ENCODE results near the gene DDX25.
"Not testable (repeated sequence)": the region's sequence is repeated elsewhere in the genome, so short reads cannot be mapped to it uniquely, and the experiment has no call there.

Gene DDX25

GRCh38 chr11:125903711-125904659 is at the start of gene DDX25:
Gene DDX25, plus strand, starts transcription at chr11:125904508. Its CDS starts 10 bp downstream, at chr11:125904518.
- no peak within 1 kb of the TSS; the same call in 1 of the 2 replicates for H3K4me3 ChIP-seq (ENCODE audit: low read depth, low read length)
- TF ChIP-seq, protein P1, sequence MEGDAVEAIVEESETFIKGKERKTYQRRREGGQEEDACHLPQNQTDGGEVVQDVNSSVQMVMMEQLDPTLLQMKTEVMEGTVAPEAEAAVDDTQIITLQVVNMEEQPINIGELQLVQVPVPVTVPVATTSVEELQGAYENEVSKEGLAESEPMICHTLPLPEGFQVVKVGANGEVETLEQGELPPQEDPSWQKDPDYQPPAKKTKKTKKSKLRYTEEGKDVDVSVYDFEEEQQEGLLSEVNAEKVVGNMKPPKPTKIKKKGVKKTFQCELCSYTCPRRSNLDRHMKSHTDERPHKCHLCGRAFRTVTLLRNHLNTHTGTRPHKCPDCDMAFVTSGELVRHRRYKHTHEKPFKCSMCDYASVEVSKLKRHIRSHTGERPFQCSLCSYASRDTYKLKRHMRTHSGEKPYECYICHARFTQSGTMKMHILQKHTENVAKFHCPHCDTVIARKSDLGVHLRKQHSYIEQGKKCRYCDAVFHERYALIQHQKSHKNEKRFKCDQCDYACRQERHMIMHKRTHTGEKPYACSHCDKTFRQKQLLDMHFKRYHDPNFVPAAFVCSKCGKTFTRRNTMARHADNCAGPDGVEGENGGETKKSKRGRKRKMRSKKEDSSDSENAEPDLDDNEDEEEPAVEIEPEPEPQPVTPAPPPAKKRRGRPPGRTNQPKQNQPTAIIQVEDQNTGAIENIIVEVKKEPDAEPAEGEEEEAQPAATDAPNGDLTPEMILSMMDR (IDR thresholded peaks at IDR 0.05; ENCODE audit: low read depth, low read length, missing control alignments), result no peak
- DNase-seq (ENCODE audit: low read depth), result no peak

DNA sequence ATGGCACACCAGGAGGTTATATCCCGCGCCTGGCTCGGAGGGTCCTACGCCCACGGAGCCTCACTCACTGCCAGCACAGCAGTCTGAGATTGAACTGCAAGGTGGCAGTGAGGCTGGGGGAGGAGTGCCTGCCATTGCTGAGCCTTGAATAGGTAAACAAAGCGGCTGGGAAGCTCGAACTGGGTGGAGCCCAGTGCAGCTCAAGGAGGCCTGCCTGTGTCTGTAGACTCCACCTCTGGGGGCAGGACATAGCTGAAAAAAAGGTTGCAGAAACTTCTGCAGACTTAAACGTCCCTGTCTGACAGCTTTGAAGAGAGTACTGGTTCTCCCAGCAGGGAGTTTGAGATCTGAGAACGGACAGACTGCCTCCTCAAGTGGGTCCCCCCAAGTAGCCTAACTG is 46.6 kb upstream of the DDX25 start:
- not testable (repeated sequence) for H3K4me3 ChIP-seq (ENCODE audit: low read depth, low read length); DNase-seq (ENCODE audit: low read depth)

GRCh38 chr11:125862786-125863185 is 41.5 kb upstream of the DDX25 start:
- not testable (repeated sequence) for H3K4me3 ChIP-seq (ENCODE audit: low read depth, low read length); DNase-seq (ENCODE audit: low read depth)

GRCh38 chr11:125865354-125865753 is 39.0 kb upstream of the DDX25 start:
- DNase-seq (ENCODE audit: low read depth); H3K4me3 ChIP-seq (ENCODE audit: low read depth, low read length): not testable (repeated sequence)

- no peak for DNase-seq (ENCODE audit: low read depth)
- TF ChIP-seq, protein P1 (IDR thresholded peaks at IDR 0.05; ENCODE audit: low read depth, low read length, missing control alignments), result no peak
- no peak overlapping the region for H3K4me3 ChIP-seq (ENCODE audit: low read depth, low read length)
These were observed 34.8 kb upstream of the DDX25 start for GRCh38 chr11:125869521-125869920.

- TF ChIP-seq, protein P1 (IDR thresholded peaks at IDR 0.05; ENCODE audit: low read depth, low read length, missing control alignments), result peak; percentile 47
- H3K4me3 ChIP-seq (ENCODE audit: low read depth, low read length), result no peak overlapping the region
- no peak for DNase-seq (ENCODE audit: low read depth)
These were observed 32.7 kb upstream of the DDX25 start for GRCh38 chr11:125871391-125872137.

DNA sequence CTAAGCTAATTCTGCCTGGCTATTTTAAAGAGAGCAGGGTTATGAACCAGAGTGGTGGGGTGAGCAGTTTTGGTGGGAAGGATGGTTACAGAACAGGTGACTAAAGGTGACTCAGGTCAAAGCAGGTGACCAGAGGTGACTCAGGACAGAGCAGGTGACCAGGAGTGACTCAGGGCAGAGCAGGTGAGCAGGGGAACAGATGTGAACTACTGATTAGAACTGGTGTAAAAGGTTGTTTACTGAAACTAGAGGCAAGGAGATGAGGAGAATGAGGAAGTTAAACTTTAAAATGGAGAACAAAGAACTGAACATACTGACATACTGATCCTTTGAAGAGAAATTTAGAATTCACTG is 32.2 kb upstream of the DDX25 start:
- DNase-seq (ENCODE audit: low read depth), result no peak
- no peak overlapping the region for H3K4me3 ChIP-seq (ENCODE audit: low read depth, low read length)
- TF ChIP-seq, protein P1 (IDR thresholded peaks at IDR 0.05; ENCODE audit: low read depth, low read length, missing control alignments), result no peak

DNA sequence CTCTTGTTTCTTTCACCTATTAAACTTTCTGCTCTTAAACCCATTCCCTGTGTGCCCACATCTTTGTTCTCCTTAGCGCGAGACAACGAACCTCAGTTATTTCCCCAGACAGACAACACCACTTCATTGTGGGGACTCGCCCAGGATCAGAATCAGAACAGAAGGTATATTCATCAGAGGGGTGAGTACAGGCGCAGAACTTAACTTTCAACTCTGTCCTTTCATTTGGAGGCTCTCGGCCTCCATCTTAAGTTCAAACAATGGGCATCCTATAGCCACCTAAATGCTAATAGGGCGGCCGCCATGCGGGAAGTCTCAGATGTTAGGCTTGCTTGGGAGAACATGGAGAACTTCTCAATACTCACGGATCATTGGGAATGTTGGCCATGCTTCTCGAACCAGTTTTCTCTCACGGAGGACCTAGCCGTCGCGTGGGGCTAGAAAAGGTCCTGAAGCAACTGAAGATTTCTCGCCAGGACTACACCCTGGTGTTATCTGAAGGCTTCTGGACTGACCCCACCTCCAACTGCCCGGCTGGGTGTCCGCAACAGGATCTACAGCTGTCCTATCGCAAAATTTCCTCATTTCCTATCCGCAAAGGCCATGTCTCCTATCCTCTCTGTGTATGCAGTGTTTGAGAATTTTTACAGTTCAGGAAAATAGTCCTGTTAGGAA is 30.3 kb upstream of the DDX25 start:
- TF ChIP-seq, protein P1 (IDR thresholded peaks at IDR 0.05; ENCODE audit: low read depth, low read length, missing control alignments), result no peak
- DNase-seq (ENCODE audit: low read depth), result no peak
- no peak overlapping the region for H3K4me3 ChIP-seq (ENCODE audit: low read depth, low read length)
